Neural progenitor cell (in vitro differentiated cells): Measurements from ENCODE around the gene NUP93. TPM values are rescaled to one million over a fixed set of nuclear protein-coding genes. Genes with fewer than 3 reads are reported as not detected.
"Not testable (repeated sequence)": the region's sequence is repeated elsewhere in the genome, so short reads cannot be mapped to it uniquely, and the experiment has no call there.

Experiments
- DNase-seq: peaks from one replicate; pipeline ENCODE4 v3.0.0-alpha.2; 2016; ENCODE audit warnings: low spot score
- H2AFZ ChIP-seq: fragments of 200-600 bp; sonication (generic); replicated peaks from 2 replicates; pipeline ENCODE4 v1.6.1; 2016; ENCODE audit warnings: antibody characterized with exemption
- H3F3A ChIP-seq: fragments of 200-600 bp; sonication (generic); 2 replicates; pipeline ENCODE4 v1.6.1; 2016; ENCODE audit warnings: antibody characterized with exemption, low read depth
- H3K27ac ChIP-seq: fragments of 200-600 bp; sonication (generic); 2 replicates; pipeline ENCODE4 v1.5.1; 2016; ENCODE audit warnings: mild to moderate bottlenecking
- H3K27me3 ChIP-seq: fragments of 200-600 bp; sonication (generic); 2 replicates; pipeline ENCODE4 v1.6.1; 2016; ENCODE audit warnings: mild to moderate bottlenecking, moderate library complexity
- H3K36me3 ChIP-seq: fragments of 200-600 bp; sonication (generic); 2 replicates; pipeline ENCODE4 v1.5.1; 2016
- H3K4me1 ChIP-seq: fragments of 200-600 bp; sonication (generic); 2 replicates; pipeline ENCODE4 v1.6.1; 2016; ENCODE audit warnings: mixed run types
- H3K4me2 ChIP-seq: fragments of 200-600 bp; sonication (generic); 2 replicates; pipeline ENCODE4 v1.6.1; 2016
- H3K4me3 ChIP-seq: fragments of 200-600 bp; sonication (generic); 2 replicates; pipeline ENCODE4 v1.5.1; 2016
- H3K79me2 ChIP-seq: fragments of 200-600 bp; sonication (generic); 2 replicates; pipeline ENCODE4 v1.6.1; 2016; ENCODE audit warnings: low read depth
- H3K9ac ChIP-seq: fragments of 200-600 bp; sonication (generic); 2 replicates; pipeline ENCODE4 v1.6.1; 2016
- H3K9me3 ChIP-seq: fragments of 200-600 bp; sonication (generic); 2 replicates; pipeline ENCODE4 v1.5.1; 2016; ENCODE audit warnings: low read depth
- H4K20me1 ChIP-seq: fragments of 200-600 bp; sonication (generic); 2 replicates; pipeline ENCODE4 v1.6.1; 2016; ENCODE audit warnings: low read depth
- H3K27ac Mint-ChIP-seq: 3 replicates; pipeline ENCODE4 v1.8.0; 2021; ENCODE audit warnings: mixed read lengths
- H3K27me3 Mint-ChIP-seq: 2 replicates; pipeline ENCODE4 v1.8.0; 2022; ENCODE audit warnings: low read depth, mild to moderate bottlenecking, inconsistent platforms, moderate library complexity, mixed read lengths; ENCODE audit not compliant: insufficient read depth
- H3K36me3 Mint-ChIP-seq: 3 replicates; pipeline ENCODE4 v1.8.0; 2021; ENCODE audit warnings: mixed read lengths
- H3K4me1 Mint-ChIP-seq: 3 replicates; pipeline ENCODE4 v1.8.0; 2021; ENCODE audit warnings: mixed read lengths
- H3K4me3 Mint-ChIP-seq: 3 replicates; pipeline ENCODE4 v1.8.0; 2021; ENCODE audit warnings: mild to moderate bottlenecking, moderate library complexity, mixed read lengths
- H3K9me3 Mint-ChIP-seq: 3 replicates; pipeline ENCODE4 v1.8.0; 2020; ENCODE audit warnings: mixed read lengths
- CTCF ChIP-seq: fragments of 200-600 bp; sonication (generic); IDR thresholded peaks from 2 replicates; pipeline ENCODE4 v1.5.1; 2017; ENCODE audit warnings: antibody characterized with exemption, mild to moderate bottlenecking
- EZH2 ChIP-seq: fragments of 200-600 bp; sonication (generic); IDR thresholded peaks from 2 replicates; pipeline ENCODE4 v1.6.1; 2017; ENCODE audit warnings: antibody characterized with exemption, mild to moderate bottlenecking, moderate library complexity
- EZH2phosphoT487 ChIP-seq: fragments of 200-600 bp; sonication (generic); IDR thresholded peaks from 2 replicates; pipeline ENCODE4 v1.6.1; 2017; ENCODE audit warnings: antibody characterized with exemption
- total RNA-seq: library from RNA; depleted of rRNA; stranded (reverse); fragments of >200 nt; gene quantifications from 2 replicates; pipeline ENCODE4 v1.2.3, GENCODE V29; 2015; ENCODE audit warnings: low replicate concordance

The NUP93 gene
- total RNA-seq, 1 donor from 2014 or later, result 116 TPM

GRCh38 chr16:56882077-56882800, 152.3 kb downstream of the NUP93 start:
- no peak overlapping the region for H3K9ac ChIP-seq
- H3K4me1 ChIP-seq, result no peaks in the 10 kb centered on the region
- no peaks in the 10 kb centered on the region for H3K36me3 ChIP-seq
- Mint-ChIP-seq H3K27ac (no peak overlapping the region), H3K9me3 (peaks cover 11% of the 10 kb centered on the region), H3K27me3 (peaks cover 12% of the 10 kb centered on the region), H3K4me3 (no peak overlapping the region), H3K36me3 (peaks cover 2% of the 10 kb centered on the region), H3K4me1 (peaks cover 3% of the 10 kb centered on the region)
- no peak overlapping the region for H3K4me2 ChIP-seq
- no peaks in the 10 kb centered on the region for H4K20me1 ChIP-seq
- H3K9me3 ChIP-seq, result no peaks in the 10 kb centered on the region
- H3K27ac ChIP-seq, result no peak overlapping the region
- TF ChIP-seq CTCF (no peak), EZH2phosphoT487 (no peak), EZH2 (no peak)
- H3K79me2 ChIP-seq, result no peaks in the 10 kb centered on the region
- DNase-seq, result no peak
- no peak overlapping the region for H2AFZ ChIP-seq
- no peaks in the 10 kb centered on the region for H3F3A ChIP-seq
- no peaks in the 10 kb centered on the region for H3K27me3 ChIP-seq
- no peak overlapping the region for H3K4me3 ChIP-seq

- H3K4me2 ChIP-seq, result no peak overlapping the region
- no peak overlapping the region for H3K27ac Mint-ChIP-seq
- TF ChIP-seq EZH2, result no peak
- TF ChIP-seq CTCF, result no peak
- TF ChIP-seq EZH2phosphoT487, result no peak
- H3K9ac ChIP-seq, result no peak overlapping the region
- H3K36me3 ChIP-seq, result no peaks in the 10 kb centered on the region
- no peaks in the 10 kb centered on the region for H3F3A ChIP-seq
- H3K4me3 ChIP-seq, result no peak overlapping the region
- no peaks in the 10 kb centered on the region for H3K27me3 ChIP-seq
- peaks cover 11% of the 10 kb centered on the region for H3K9me3 Mint-ChIP-seq
- peaks cover 12% of the 10 kb centered on the region for H3K27me3 Mint-ChIP-seq
- H3K27ac ChIP-seq, result no peak overlapping the region
- no peaks in the 10 kb centered on the region for H3K79me2 ChIP-seq
- H4K20me1 ChIP-seq, result no peaks in the 10 kb centered on the region
- DNase-seq, result no peak
- no peaks in the 10 kb centered on the region for H3K4me1 ChIP-seq
- no peaks in the 10 kb centered on the region for H3K9me3 ChIP-seq
- H2AFZ ChIP-seq, result no peak overlapping the region
- H3K4me3 Mint-ChIP-seq, result no peak overlapping the region
- H3K4me1 Mint-ChIP-seq, result no peaks in the 10 kb centered on the region
- peaks cover 2% of the 10 kb centered on the region for H3K36me3 Mint-ChIP-seq
Observed at GRCh38 chr16:56883586-56883985, 153.7 kb downstream of the NUP93 start.

GRCh38 chr16:56884026-56884582, 154.2 kb downstream of the NUP93 start:
- Histone ChIP-seq H3K79me2 (no peaks in the 10 kb centered on the region), H3K27me3 (no peaks in the 10 kb centered on the region), H3K9me3 (no peaks in the 10 kb centered on the region), H4K20me1 (no peaks in the 10 kb centered on the region), H3K4me2 (no peak overlapping the region), H2AFZ (no peak overlapping the region), H3F3A (no peaks in the 10 kb centered on the region), H3K4me1 (no peaks in the 10 kb centered on the region), H3K36me3 (no peaks in the 10 kb centered on the region), H3K27ac (no peak overlapping the region), H3K9ac (no peak overlapping the region), H3K4me3 (no peak overlapping the region)
- peaks cover 2% of the 10 kb centered on the region for H3K36me3 Mint-ChIP-seq
- H3K9me3 Mint-ChIP-seq, result peaks cover 11% of the 10 kb centered on the region
- TF ChIP-seq EZH2, result no peak
- TF ChIP-seq EZH2phosphoT487, result no peak
- no peak for TF ChIP-seq CTCF
- peaks cover 10% of the 10 kb centered on the region for H3K27me3 Mint-ChIP-seq
- no peak overlapping the region for H3K4me3 Mint-ChIP-seq
- H3K27ac Mint-ChIP-seq, result no peak overlapping the region
- no peaks in the 10 kb centered on the region for H3K4me1 Mint-ChIP-seq
- DNase-seq, result no peak

GRCh38 chr16:56884929-56885328, 155.0 kb downstream of the NUP93 start:
- H3K36me3 Mint-ChIP-seq, H3K4me1 ChIP-seq, H2AFZ ChIP-seq, H4K20me1 ChIP-seq, H3K9me3 ChIP-seq, H3K27ac ChIP-seq, DNase-seq, H3K4me3 ChIP-seq, H3K9ac ChIP-seq, H3K36me3 ChIP-seq, H3K4me1 Mint-ChIP-seq, H3K27me3 ChIP-seq, H3F3A ChIP-seq, H3K27ac Mint-ChIP-seq, H3K79me2 ChIP-seq, H3K4me3 Mint-ChIP-seq, H3K4me2 ChIP-seq: not testable (repeated sequence)
- Mint-ChIP-seq H3K27me3 (peaks cover 10% of the 10 kb centered on the region), H3K9me3 (peaks cover 11% of the 10 kb centered on the region)
